HepG2 (cell line): ENCODE data around the gene STRIT1. TPM values are rescaled to one million over a fixed set of nuclear protein-coding genes. Genes with fewer than 3 reads are reported as not detected.
A peak's percentile ranks its signal among the peaks of the same experiment; 100 is the strongest.

Experiments used
- ATAC-seq: fragments of 200-7000 bp; cut with Tn5 transposase; 3 replicates; pipeline ENCODE4 v1.9.1; 2020; ENCODE audit warnings: mild to moderate bottlenecking, moderate library complexity
- BruUV-seq: library from RNA; stranded (reverse); fragments of 400-500 nt; replicated peaks from 2 replicates; lab custom pipeline; 2021; lab: Mats Ljungman, UMichigan
- CTCF ChIA-PET: fragments of 300-600 bp; formaldehyde crosslinking; extraction: SDS; loops from one replicate; lab custom pipeline; 2021; ENCODE audit warnings: low total read pairs, inconsistent platforms, low intra/inter-chr PET ratio; lab: Yijun Ruan, JAX
- POLR2A ChIA-PET: fragments of 350-600 bp; sonication (Branson Sonifier 250); formaldehyde crosslinking; loops from one replicate; lab custom pipeline; 2020; ENCODE audit warnings: antibody characterized with exemption, inconsistent platforms; lab: Yijun Ruan, JAX
- DNase-seq: peaks from one replicate; pipeline ENCODE4 v3.0.0-alpha.2; 2015; ENCODE audit warnings: low spot score
- FAIRE-seq: peaks from 3 replicates; lab custom pipeline; 2011; peaks lifted over from hg19 to GRCh38; lab: Jason Lieb, UNC
- H2AFZ ChIP-seq: one replicate; pipeline ENCODE4 v1.6.1; 2011; ENCODE audit warnings: low read length, inconsistent platforms
- H3K27ac ChIP-seq: fragments of 300-600 bp; 3 replicates; pipeline ENCODE4 v1.8.0; 2011; ENCODE audit warnings: mixed run types, mild to moderate bottlenecking, mixed read lengths, low read length, inconsistent platforms; ENCODE audit not compliant: insufficient read depth; ENCODE audit errors: extremely low read length
- H3K27me3 ChIP-seq, 2 experiments: fragments of 200-600 bp in 1 of 2; 2 replicates in 1 of 2; 3 replicates in 1 of 2; pipeline versions ENCODE4 v1.6.0 to v1.8.0; 2011; ENCODE audit warnings: low read length in 2 of 2, mild to moderate bottlenecking in 2 of 2, moderate library complexity in 2 of 2, inconsistent platforms in 1 of 2; ENCODE audit not compliant: insufficient read depth in 2 of 2, control insufficient read depth in 1 of 2
- H3K36me3 ChIP-seq, 2 experiments: fragments of 200-600 bp in 1 of 2; replicated peaks in 1 of 2; 2 replicates in 1 of 2; 3 replicates in 1 of 2; pipeline versions ENCODE4 v1.5.1 to v1.8.0; 2011; ENCODE audit warnings: low read length in 2 of 2, inconsistent platforms in 1 of 2; ENCODE audit not compliant: insufficient read depth in 2 of 2, control insufficient read depth in 1 of 2
- H3K4me1 ChIP-seq: 2 replicates; pipeline ENCODE4 v1.5.1; 2012; ENCODE audit warnings: low read length, inconsistent platforms; ENCODE audit not compliant: insufficient read depth
- H3K4me2 ChIP-seq: 2 replicates; pipeline ENCODE4 v1.6.0; 2011; ENCODE audit warnings: low read depth, low read length, inconsistent platforms
- H3K4me3 ChIP-seq, 3 experiments: fragments of 200-600 bp in 1 of 3; sonication (generic), shearing (Covaris generic) in 1 of 3; replicated peaks in 1 of 3; 2 replicates each; pipeline ENCODE4 v1.5.1; 2011 to 2016; ENCODE audit warnings: low read length in 3 of 3, inconsistent platforms in 2 of 3, low read depth in 2 of 3, mild to moderate bottlenecking in 2 of 3, control low read depth in 1 of 3, mixed read lengths in 1 of 3; ENCODE audit not compliant: insufficient read depth in 1 of 3
- H3K79me2 ChIP-seq: one replicate; pipeline ENCODE4 v1.6.1; 2011; ENCODE audit warnings: low read length, inconsistent platforms; ENCODE audit not compliant: insufficient read depth
- H3K9ac ChIP-seq: 2 replicates; pipeline ENCODE4 v1.6.0; 2011; ENCODE audit warnings: mild to moderate bottlenecking, low read depth, low read length, inconsistent platforms; ENCODE audit not compliant: insufficient read depth
- H3K9me3 ChIP-seq: 2 replicates; pipeline ENCODE4 v1.5.1; 2012; ENCODE audit warnings: mild to moderate bottlenecking, low read length
- H4K20me1 ChIP-seq: 2 replicates; pipeline ENCODE4 v1.6.0; 2011; ENCODE audit warnings: inconsistent platforms, mild to moderate bottlenecking, low read length, moderate library complexity; ENCODE audit not compliant: insufficient read depth
- CEBPB ChIP-seq: IDR thresholded peaks from 2 replicates; pipeline ENCODE4 v1.6.1; 2011; ENCODE audit warnings: low read depth, low read length, improper control_type of control experiment, borderline replicate concordance
- DNMT3B ChIP-seq: conservative IDR thresholded peaks from 2 replicates; pipeline ENCODE4 v1.6.1; 2016; ENCODE audit warnings: missing biosample characterization, control low read depth
- HNRNPUL1 ChIP-seq: fragments of 200-400 bp; formaldehyde crosslinking; IDR thresholded peaks from 2 replicates; pipeline ENCODE4 v1.6.1; 2017; ENCODE audit warnings: low read depth, mild to moderate bottlenecking, low read length, moderate library complexity
- KLF12 ChIP-seq: sonication (generic); formaldehyde crosslinking; IDR thresholded peaks from 2 replicates; pipeline ENCODE4 v1.4.0; 2020; ENCODE audit warnings: missing genetic modification reagents, borderline replicate concordance
- PITX1 ChIP-seq: sonication (generic); formaldehyde crosslinking; IDR thresholded peaks from 2 replicates; pipeline ENCODE4 v1.5.1; 2020; ENCODE audit warnings: mild to moderate bottlenecking, missing genetic modification reagents
- REST ChIP-seq, 2 experiments: IDR thresholded peaks; 2 replicates each; pipeline ENCODE4 v1.6.1; 2011 to 2012; ENCODE audit warnings: low read length in 2 of 2, borderline replicate concordance in 1 of 2, low read depth in 1 of 2, mild to moderate bottlenecking in 1 of 2, moderate library complexity in 1 of 2
- ZNF10 ChIP-seq: sonication (generic); formaldehyde crosslinking; IDR thresholded peaks from 2 replicates; pipeline ENCODE4 v1.4.0; 2020; ENCODE audit warnings: mild to moderate bottlenecking, low read depth, missing genetic modification reagents, borderline replicate concordance
- ZNF251 ChIP-seq: sonication (generic); formaldehyde crosslinking; IDR thresholded peaks from 2 replicates; pipeline ENCODE4 v1.9.0; 2021; ENCODE audit warnings: mild to moderate bottlenecking, missing genetic modification reagents
- ZSCAN20 ChIP-seq: sonication (generic); formaldehyde crosslinking; IDR thresholded peaks from 2 replicates; pipeline ENCODE4 v1.4.0; 2020; ENCODE audit warnings: missing genetic modification reagents, mild to moderate bottlenecking, borderline replicate concordance
- WGBS: methylation state at CpG from one replicate; pipeline ENCODE4 v1.1.6; 2017; ENCODE audit warnings: low lambda C conversion rate; 5-methylcytosine and 5-hydroxymethylcytosine counted together
- in situ Hi-C: cut with HindIII; loops from 2 replicates; pipeline ENCODE4 v1.10.0; 2017; ENCODE audit warnings: low pct_unique_long_range_greater_than_20kb; ENCODE audit not compliant: extremely low pct_ligation_motif_present
- intact Hi-C: fragments of 100-400 bp; cut with micrococcal nuclease; formaldehyde crosslinking; loops from one replicate; pipeline ENCODE4 v1.10.0; 2022; ENCODE audit not compliant: unreplicated experiment
- polyA plus RNA-seq, 8 experiments: library from polyadenylated mRNA; depleted of rRNA in 3 of 8; stranded (reverse) in 7 of 8; unstranded in 1 of 8; fragments of >200 nt; fragmentation: Illumina TruSeq in 4 of 8; extraction: Trizol in 4 of 8; gene quantifications; 2 replicates each; pipeline versions ENCODE4 v1.2.1 to v1.2.3, GENCODE V29; 2011 to 2016; ENCODE audit warnings: low read depth in 4 of 8, missing spikeins in 1 of 8, mixed read lengths in 1 of 8; ENCODE audit not compliant: insufficient read depth in 1 of 8
- total RNA-seq, 5 experiments: library from RNA; depleted of rRNA; stranded (reverse); fragments of >200 nt; fragmentation: Illumina TruSeq; extraction: Trizol; gene quantifications; 2 replicates each; pipeline ENCODE4 v1.2.3, GENCODE V29; 2016; ENCODE audit warnings: low read depth in 1 of 5
- TF ChIP-seq, protein P1 (sequence below): sonication (generic); formaldehyde crosslinking; IDR thresholded peaks from 2 replicates; pipeline ENCODE4 v1.4.0; 2020; ENCODE audit warnings: missing genetic modification reagents, borderline replicate concordance

Gene STRIT1
- total and polyA plus RNA-seq, 2 of the 13 experiments (the other 11 are each of a cell fraction or from before 2014, with no cell fraction given), result not detected

DNA sequence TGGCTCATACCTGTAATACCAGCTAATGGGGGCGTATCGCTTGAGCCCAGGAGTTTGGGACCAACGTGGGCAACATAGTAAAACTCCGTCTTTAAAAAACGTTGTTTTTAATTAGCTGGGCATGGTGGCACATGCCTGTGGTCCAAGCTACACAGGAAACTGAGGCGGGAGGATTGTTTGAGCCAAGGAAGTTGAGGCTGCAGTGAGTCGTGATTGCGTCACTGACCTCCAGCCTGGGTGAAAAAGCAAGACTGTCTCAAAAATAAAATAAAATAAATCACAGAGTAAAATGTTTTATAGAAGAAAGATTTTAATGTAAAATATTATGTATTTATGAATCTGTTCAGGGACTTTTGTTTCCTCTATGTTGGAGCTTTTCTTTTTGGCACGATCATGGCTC lies 15.3 kb upstream of the STRIT1 start:
- ATAC-seq (no peak), FAIRE-seq (no peak), DNase-seq (no peak)
- no peaks in the 10 kb centered on the region for H3K27me3 ChIP-seq
- H3K9ac ChIP-seq, result no peak overlapping the region
- in situ Hi-C loops, result loop anchor here (25.0 kb wide), 1 partner anchor 547 kb away; no protein-coding TSS in a partner anchor
- intact Hi-C loops, result no loop called here
- TF ChIP-seq ZNF251 (no peak), CEBPB (peak; percentile 58)
- WGBS, result 34% methylated on average over 9 of the region's 9 CpGs
- no peak overlapping the region for H3K4me3 ChIP-seq
- H3K4me2 ChIP-seq, result no peak overlapping the region
- peaks cover 7% of the 10 kb centered on the region for H3K4me1 ChIP-seq
- H3K36me3 ChIP-seq, result no peaks in the 10 kb centered on the region
- no peak overlapping the region for H3K27ac ChIP-seq
- ChIA-PET POLR2A (no interaction called here), CTCF (no interaction called here)
- H3K79me2 ChIP-seq, result no peaks in the 10 kb centered on the region
- no peaks in the 10 kb centered on the region for H4K20me1 ChIP-seq
- H3K9me3 ChIP-seq, result no peaks in the 10 kb centered on the region
- no TSS peak for BruUV-seq
- H2AFZ ChIP-seq, result no peak overlapping the region

DNA sequence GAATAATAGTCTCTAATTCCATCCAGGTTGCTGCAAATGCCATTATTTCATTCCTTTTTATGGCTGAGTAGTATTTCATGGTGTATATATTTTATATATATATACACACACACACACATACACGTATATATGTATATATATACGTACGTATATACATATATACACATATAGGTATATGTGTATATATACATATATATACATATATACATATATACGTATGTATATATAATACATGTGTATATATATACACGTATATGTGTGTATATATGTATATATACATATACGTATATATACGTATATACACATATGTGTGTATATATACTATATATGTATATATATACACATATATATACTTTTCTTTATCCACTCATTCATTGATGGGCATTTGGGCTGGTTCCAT lies 13.7 kb upstream of the STRIT1 start:
- no peak for FAIRE-seq
- TF ChIP-seq REST (IDR thresholded peaks at IDR 0.05; ENCODE audit: borderline replicate concordance in 1 of 2, low read depth in 1 of 2, low read length in 2 of 2), result no peak
- TF ChIP-seq ZSCAN20, result no peak
- TF ChIP-seq HNRNPUL1, result no peak
- no peak for TF ChIP-seq ZNF10 (CRISPR knock-in tag)
- TF ChIP-seq KLF12 (CRISPR knock-in tag), result no peak
- TF ChIP-seq, protein P1, sequence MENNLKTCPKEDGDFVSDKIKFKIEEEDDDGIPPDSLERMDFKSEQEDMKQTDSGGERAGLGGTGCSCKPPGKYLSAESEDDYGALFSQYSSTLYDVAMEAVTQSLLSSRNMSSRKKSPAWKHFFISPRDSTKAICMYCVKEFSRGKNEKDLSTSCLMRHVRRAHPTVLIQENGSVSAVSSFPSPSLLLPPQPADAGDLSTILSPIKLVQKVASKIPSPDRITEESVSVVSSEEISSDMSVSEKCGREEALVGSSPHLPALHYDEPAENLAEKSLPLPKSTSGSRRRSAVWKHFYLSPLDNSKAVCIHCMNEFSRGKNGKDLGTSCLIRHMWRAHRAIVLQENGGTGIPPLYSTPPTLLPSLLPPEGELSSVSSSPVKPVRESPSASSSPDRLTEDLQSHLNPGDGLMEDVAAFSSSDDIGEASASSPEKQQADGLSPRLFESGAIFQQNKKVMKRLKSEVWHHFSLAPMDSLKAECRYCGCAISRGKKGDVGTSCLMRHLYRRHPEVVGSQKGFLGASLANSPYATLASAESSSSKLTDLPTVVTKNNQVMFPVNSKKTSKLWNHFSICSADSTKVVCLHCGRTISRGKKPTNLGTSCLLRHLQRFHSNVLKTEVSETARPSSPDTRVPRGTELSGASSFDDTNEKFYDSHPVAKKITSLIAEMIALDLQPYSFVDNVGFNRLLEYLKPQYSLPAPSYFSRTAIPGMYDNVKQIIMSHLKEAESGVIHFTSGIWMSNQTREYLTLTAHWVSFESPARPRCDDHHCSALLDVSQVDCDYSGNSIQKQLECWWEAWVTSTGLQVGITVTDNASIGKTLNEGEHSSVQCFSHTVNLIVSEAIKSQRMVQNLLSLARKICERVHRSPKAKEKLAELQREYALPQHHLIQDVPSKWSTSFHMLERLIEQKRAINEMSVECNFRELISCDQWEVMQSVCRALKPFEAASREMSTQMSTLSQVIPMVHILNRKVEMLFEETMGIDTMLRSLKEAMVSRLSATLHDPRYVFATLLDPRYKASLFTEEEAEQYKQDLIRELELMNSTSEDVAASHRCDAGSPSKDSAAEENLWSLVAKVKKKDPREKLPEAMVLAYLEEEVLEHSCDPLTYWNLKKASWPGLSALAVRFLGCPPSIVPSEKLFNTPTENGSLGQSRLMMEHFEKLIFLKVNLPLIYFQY, result no peak
- TF ChIP-seq PITX1 (CRISPR knock-in tag), result no peak
- TF ChIP-seq DNMT3B, result no peak

More for the DNA sequence above, 13.7 kb upstream of the STRIT1 start:
- WGBS, result 67% methylated on average over 7 of the region's 7 CpGs
- Histone ChIP-seq H3K4me3 (no peak overlapping the region), H3K79me2 (no peaks in the 10 kb centered on the region), H3K27me3 (no peaks in the 10 kb centered on the region), H2AFZ (no peak overlapping the region), H3K9ac (no peak overlapping the region), H3K4me2 (no peak overlapping the region), H3K4me1 (peaks cover 21% of the 10 kb centered on the region), H3K36me3 (no peaks in the 10 kb centered on the region), H3K9me3 (no peaks in the 10 kb centered on the region), H3K27ac (no peak overlapping the region), H4K20me1 (no peaks in the 10 kb centered on the region)
- no TSS peak for BruUV-seq
- CTCF ChIA-PET, result no interaction called here
- in situ Hi-C loops, result loop anchor here (25.0 kb wide), 1 partner anchor 545 kb away; no protein-coding TSS in a partner anchor
- no peak for DNase-seq
- no peak for ATAC-seq
- intact Hi-C loops, result no loop called here
- POLR2A ChIA-PET, result no interaction called here
